A673 (cell line): ENCODE data around the gene KIRREL3. TPM values are rescaled to one million over a fixed set of nuclear protein-coding genes. Genes with fewer than 3 reads are reported as not detected.

Experiments used
- BruUV-seq: library from RNA; stranded (reverse); fragments of 400-500 nt; replicated peaks from 2 replicates; lab custom pipeline; 2021; lab: Mats Ljungman, UMichigan
- CTCF ChIA-PET: fragments of 300-600 bp; sonication (Branson Sonifier 250); formaldehyde crosslinking; loops from one replicate; lab custom pipeline; 2022; ENCODE audit warnings: antibody characterized with exemption; lab: Charles Lee
- POLR2A ChIA-PET: fragments of 300-600 bp; sonication (Branson Sonifier 250); formaldehyde crosslinking; loops from one replicate; lab custom pipeline; 2022; ENCODE audit warnings: antibody characterized with exemption; ENCODE audit not compliant: low non-redundant PET; lab: Charles Lee
- DNase-seq: peaks from one replicate; pipeline ENCODE4 v3.0.0-alpha.2; 2015; ENCODE audit warnings: low spot score
- H3K27ac ChIP-seq: fragments of 200-600 bp; sonication (generic); 2 replicates; pipeline ENCODE4 v1.5.1; 2016; ENCODE audit warnings: mixed run types, low read depth, mild to moderate bottlenecking, mixed read lengths, antibody characterized with exemption, low read length; ENCODE audit not compliant: poor library complexity, severe bottlenecking
- H3K27me3 ChIP-seq: fragments of 200-600 bp; sonication (generic); replicated peaks from 2 replicates; pipeline ENCODE4 v1.6.1; 2017; ENCODE audit warnings: mixed run types, low read depth, mild to moderate bottlenecking, mixed read lengths, antibody characterized with exemption, low read length; ENCODE audit not compliant: insufficient read depth, poor library complexity
- H3K36me3 ChIP-seq: fragments of 200-600 bp; sonication (generic); 2 replicates; pipeline ENCODE4 v1.6.1; 2016; ENCODE audit warnings: mixed run types, mild to moderate bottlenecking, mixed read lengths, antibody characterized with exemption, low read length; ENCODE audit not compliant: insufficient read depth, poor library complexity, severe bottlenecking
- H3K4me1 ChIP-seq: fragments of 200-600 bp; sonication (generic); 2 replicates; pipeline ENCODE4 v1.6.1; 2017; ENCODE audit warnings: mixed run types, mild to moderate bottlenecking, mixed read lengths, antibody characterized with exemption, low read length; ENCODE audit not compliant: insufficient read depth, poor library complexity, severe bottlenecking
- H3K4me3 ChIP-seq: fragments of 200-600 bp; sonication (generic); 2 replicates; pipeline ENCODE4 v1.5.1; 2016; ENCODE audit warnings: low read depth, mixed run types, mild to moderate bottlenecking, mixed read lengths, low read length; ENCODE audit not compliant: poor library complexity, severe bottlenecking
- H3K9me3 ChIP-seq: fragments of 200-600 bp; sonication (generic); 2 replicates; pipeline ENCODE4 v1.6.1; 2016; ENCODE audit warnings: mixed run types, low read depth, mild to moderate bottlenecking, mixed read lengths, antibody characterized with exemption, low read length; ENCODE audit not compliant: poor library complexity, severe bottlenecking
- EZH2 ChIP-seq: fragments of 200-600 bp; sonication (generic); IDR thresholded peaks from 2 replicates; pipeline ENCODE4 v1.6.1; 2017; ENCODE audit warnings: borderline replicate concordance, low read depth, mild to moderate bottlenecking, mixed read lengths, antibody characterized with exemption, low read length; ENCODE audit not compliant: poor library complexity, severe bottlenecking
- intact Hi-C: fragments of 100-400 bp; cut with micrococcal nuclease; formaldehyde crosslinking; loops from one replicate; pipeline ENCODE4 v1.10.0; 2022; ENCODE audit not compliant: unreplicated experiment
- total RNA-seq: library from RNA; stranded (reverse); gene quantifications from 2 replicates; pipeline ENCODE4 v1.2.3, GENCODE V29; 2021
- TF ChIP-seq, protein P1 (sequence below): fragments of 300-800, 200-600 bp; sonication (generic); conservative IDR thresholded peaks from 2 replicates; pipeline ENCODE4 v1.5.1; 2017; ENCODE audit warnings: low read depth, mild to moderate bottlenecking, antibody characterized with exemption, low read length, moderate library complexity, mixed read lengths

Gene KIRREL3
- total RNA-seq, 1 experiment from 2014 or later, result not detected

- ChIA-PET CTCF (no interaction called here), POLR2A (no interaction called here)
- intact Hi-C loops, result no loop called here
- Histone ChIP-seq H3K4me3 (no peak overlapping the region), H3K9me3 (peaks cover 6% of the 10 kb centered on the region), H3K4me1 (no peaks in the 10 kb centered on the region), H3K27me3 (no peaks in the 10 kb centered on the region), H3K27ac (no peak overlapping the region), H3K36me3 (no peaks in the 10 kb centered on the region)
- TF ChIP-seq, protein P1, sequence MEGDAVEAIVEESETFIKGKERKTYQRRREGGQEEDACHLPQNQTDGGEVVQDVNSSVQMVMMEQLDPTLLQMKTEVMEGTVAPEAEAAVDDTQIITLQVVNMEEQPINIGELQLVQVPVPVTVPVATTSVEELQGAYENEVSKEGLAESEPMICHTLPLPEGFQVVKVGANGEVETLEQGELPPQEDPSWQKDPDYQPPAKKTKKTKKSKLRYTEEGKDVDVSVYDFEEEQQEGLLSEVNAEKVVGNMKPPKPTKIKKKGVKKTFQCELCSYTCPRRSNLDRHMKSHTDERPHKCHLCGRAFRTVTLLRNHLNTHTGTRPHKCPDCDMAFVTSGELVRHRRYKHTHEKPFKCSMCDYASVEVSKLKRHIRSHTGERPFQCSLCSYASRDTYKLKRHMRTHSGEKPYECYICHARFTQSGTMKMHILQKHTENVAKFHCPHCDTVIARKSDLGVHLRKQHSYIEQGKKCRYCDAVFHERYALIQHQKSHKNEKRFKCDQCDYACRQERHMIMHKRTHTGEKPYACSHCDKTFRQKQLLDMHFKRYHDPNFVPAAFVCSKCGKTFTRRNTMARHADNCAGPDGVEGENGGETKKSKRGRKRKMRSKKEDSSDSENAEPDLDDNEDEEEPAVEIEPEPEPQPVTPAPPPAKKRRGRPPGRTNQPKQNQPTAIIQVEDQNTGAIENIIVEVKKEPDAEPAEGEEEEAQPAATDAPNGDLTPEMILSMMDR, result no peak
- no peak for TF ChIP-seq EZH2
- no TSS peak for BruUV-seq
- DNase-seq, result no peak
Measured at GRCh38 chr11:126938718-126939117, 61.9 kb downstream of the KIRREL3 start.

DNA sequence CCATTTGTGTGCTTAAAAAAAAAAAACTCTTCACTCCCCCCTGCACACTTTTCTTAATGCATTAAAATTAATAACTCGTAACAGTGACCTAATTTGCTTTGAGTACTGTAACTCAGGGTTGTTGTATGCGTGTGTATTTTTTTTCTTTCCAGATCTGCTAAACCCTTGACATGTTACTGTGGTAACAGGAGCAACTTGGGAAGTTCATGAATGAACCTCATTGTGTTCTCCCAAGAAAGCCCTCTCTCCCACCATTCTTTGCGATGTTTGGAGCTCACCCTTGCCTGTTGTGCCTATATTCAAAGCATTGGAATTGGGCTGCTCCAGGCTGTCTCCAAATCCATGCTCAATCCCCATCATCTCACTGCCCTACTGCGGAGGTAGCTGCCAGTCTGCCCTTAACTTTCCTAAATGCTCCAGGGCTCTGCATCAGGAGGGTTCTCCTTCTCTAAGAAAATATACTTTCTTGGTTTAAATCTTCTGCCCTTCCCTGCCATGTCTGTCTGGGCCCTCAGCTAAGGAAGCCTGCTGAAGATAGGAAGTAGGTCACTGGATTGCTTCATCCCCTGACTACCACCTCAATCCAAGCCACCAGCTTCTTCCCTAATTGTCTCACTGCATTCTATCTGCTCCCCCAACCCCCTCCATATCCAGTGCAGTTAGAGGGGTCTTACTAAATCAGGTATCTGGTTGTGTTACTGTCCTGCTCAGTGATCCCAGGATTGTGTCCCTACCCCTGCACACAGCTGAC, 70.3 kb downstream of the KIRREL3 start:
- no TSS peak for BruUV-seq
- no peaks in the 10 kb centered on the region for H3K4me1 ChIP-seq
- peaks cover 6% of the 10 kb centered on the region for H3K9me3 ChIP-seq
- H3K27ac ChIP-seq, result no peak overlapping the region
- no peaks in the 10 kb centered on the region for H3K27me3 ChIP-seq
- POLR2A ChIA-PET, result interaction anchor here (0.7 kb wide), 1 partner anchor 661 kb away, joined by 5 read pairs; the partner anchor contains the start of genes FOXRED1 and SRPRA
- DNase-seq, result no peak
- intact Hi-C loops, result no loop called here
- CTCF ChIA-PET, result no interaction called here
- TF ChIP-seq EZH2, result no peak
- TF ChIP-seq, protein P1, result no peak
- H3K4me3 ChIP-seq, result no peak overlapping the region
- no peaks in the 10 kb centered on the region for H3K36me3 ChIP-seq

DNA sequence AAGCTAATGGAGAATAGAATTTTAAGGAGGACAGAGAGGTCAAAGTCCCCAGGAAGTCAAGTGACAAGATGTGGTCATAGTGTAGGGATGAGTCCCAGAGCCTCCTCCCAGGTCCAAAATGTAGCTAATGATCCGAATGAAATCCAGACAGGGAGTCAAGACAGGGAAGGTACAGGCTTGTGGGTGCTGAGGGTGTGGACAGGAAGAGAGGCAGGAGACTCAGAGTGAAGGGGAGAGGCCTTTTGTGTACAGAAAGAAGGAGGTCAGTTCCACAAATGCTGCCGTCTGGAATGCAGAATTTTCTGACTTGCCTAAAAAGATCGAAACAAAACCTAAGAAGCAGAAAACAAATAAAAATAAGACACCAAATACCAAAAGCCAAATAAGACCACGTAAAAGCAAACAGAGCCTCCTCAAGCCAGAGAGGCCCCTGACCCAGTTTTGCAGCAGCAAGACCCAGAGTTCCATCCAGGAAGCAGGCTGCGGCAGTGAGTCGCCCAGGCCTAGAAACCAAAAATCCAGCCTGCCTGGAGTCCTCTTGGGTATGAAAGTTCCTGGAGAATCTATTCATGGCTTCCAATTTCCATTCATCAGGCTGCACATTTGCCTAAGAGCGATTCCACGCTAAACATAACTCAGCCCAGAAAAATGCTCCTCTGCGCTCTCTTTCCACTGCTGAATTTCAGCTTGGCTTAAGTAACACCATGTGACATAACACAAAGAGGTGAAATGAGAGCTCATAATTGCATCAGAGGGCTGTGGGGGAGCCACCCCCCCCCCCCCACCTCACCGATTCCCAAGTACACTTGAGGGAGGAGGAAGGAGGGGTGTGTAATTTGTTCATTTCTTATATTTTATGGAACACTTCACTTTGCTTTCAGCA, 71.2 kb downstream of the KIRREL3 start:
- Histone ChIP-seq H3K36me3 (no peaks in the 10 kb centered on the region), H3K27ac (no peak overlapping the region), H3K4me3 (no peak overlapping the region), H3K9me3 (peaks cover 6% of the 10 kb centered on the region), H3K4me1 (no peaks in the 10 kb centered on the region), H3K27me3 (no peaks in the 10 kb centered on the region)
- POLR2A ChIA-PET, result no interaction called here
- CTCF ChIA-PET, result interaction anchor here (0.6 kb wide), 1 partner anchor 320 kb away, joined by 4 read pairs; no protein-coding TSS in a partner anchor
- TF ChIP-seq, protein P1, result no peak
- no peak for TF ChIP-seq EZH2
- intact Hi-C loops, result no loop called here
- no peak for DNase-seq
- no TSS peak for BruUV-seq
